GM10266 (cell line): ENCODE results near the gene CAV1.

Experiments used
- DNase-seq: peaks from one replicate; pipeline ENCODE4 v3.0.0; 2012; ENCODE audit errors: extremely low spot score
- TF ChIP-seq, protein P1 (sequence below): IDR thresholded peaks from 2 replicates; pipeline ENCODE4 v1.5.1; 2012; ENCODE audit warnings: mild to moderate bottlenecking, low read depth; ENCODE audit not compliant: control insufficient read depth, insufficient read depth; ENCODE audit errors: missing control alignments

CAV1 gene

DNA sequence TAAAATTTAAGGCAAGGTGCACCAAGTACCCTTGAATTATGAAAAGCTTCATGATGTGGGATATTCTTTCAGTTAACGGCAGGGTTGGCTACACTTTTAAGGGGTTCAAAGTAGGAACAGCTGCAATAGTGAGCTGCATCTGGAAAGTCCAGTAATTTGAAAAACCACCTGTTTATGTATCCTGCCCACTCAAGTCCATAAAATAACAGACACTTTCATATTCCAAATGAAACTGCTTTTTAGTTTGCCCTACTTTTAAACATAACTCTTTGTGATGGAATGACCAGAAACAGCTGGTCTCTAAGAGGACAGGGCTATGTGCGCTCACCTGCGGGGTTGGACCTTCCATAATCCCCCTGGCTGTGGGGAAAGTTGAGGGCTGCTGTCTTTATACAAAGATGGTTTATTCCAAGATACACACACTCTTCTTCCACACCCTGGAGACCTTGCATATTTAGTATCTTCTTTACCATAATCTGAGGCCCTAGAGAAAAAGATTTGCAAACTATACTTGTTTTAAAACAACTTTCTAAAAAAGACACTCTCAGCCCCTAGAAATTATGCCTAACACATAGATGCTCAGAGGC lies 7.4 kb downstream of the CAV1 start:
- no peak for DNase-seq
- TF ChIP-seq, protein P1, sequence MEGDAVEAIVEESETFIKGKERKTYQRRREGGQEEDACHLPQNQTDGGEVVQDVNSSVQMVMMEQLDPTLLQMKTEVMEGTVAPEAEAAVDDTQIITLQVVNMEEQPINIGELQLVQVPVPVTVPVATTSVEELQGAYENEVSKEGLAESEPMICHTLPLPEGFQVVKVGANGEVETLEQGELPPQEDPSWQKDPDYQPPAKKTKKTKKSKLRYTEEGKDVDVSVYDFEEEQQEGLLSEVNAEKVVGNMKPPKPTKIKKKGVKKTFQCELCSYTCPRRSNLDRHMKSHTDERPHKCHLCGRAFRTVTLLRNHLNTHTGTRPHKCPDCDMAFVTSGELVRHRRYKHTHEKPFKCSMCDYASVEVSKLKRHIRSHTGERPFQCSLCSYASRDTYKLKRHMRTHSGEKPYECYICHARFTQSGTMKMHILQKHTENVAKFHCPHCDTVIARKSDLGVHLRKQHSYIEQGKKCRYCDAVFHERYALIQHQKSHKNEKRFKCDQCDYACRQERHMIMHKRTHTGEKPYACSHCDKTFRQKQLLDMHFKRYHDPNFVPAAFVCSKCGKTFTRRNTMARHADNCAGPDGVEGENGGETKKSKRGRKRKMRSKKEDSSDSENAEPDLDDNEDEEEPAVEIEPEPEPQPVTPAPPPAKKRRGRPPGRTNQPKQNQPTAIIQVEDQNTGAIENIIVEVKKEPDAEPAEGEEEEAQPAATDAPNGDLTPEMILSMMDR = no peak

GRCh38 chr7:116534790-116535189 lies 10.0 kb downstream of the CAV1 start:
- TF ChIP-seq, protein P1 = no peak
- no peak for DNase-seq

DNA sequence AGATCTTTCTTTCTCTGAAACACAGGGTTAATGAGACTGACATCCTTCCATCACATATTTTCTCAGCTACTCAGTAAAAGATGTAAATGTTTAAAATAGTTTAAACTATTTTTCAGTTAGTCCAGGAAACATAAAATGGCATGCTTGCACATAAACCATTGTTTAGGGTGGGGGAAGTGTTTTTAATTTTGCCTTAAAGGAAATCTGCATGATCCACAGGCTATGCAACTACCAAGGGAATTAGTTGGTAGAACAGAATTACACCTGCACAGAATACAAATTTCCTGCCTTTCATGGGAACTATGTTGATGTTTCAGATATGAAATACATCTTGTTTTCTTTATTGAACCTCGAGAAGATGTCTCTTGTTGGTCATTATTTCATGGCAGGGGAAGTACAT lies 10.6 kb downstream of the CAV1 start:
- TF ChIP-seq, protein P1 = no peak
- DNase-seq = no peak

- no peak for DNase-seq
- TF ChIP-seq, protein P1 = no peak
Observed at GRCh38 chr7:116538138-116538537, 13.3 kb downstream of the CAV1 start.

- no peak for DNase-seq
- TF ChIP-seq, protein P1 = no peak
Observed at GRCh38 chr7:116539879-116540278, 15.0 kb downstream of the CAV1 start.

DNA sequence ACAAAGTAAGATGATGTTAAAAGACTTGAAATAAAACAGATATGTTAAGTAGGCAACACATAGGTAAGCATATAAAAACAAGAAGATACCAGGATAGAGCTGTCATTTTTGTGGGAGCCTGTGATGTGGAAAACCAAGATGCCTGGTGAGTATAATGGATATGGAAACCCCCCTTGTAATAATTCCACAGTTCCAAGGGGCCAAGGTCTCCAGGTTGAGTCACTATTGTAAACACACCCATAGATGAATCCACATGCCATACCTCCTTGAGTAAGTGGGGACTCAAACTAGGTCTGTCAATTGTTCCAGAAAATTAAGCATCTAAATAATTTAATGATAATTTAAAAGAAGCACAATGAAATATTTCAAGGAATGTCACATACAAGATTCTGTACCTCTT lies 15.9 kb downstream of the CAV1 start:
- DNase-seq = no peak
- TF ChIP-seq, protein P1 = no peak

- TF ChIP-seq, protein P1 = no peak
- DNase-seq = no peak
Observed at GRCh38 chr7:116541951-116542350, 17.1 kb downstream of the CAV1 start.
